Sigmoid colon (tissue), 4 donors: Measurements from ENCODE around the gene GYG1.

Experiments used
- CTCF ChIP-seq, 4 experiments: fragments of 450-650 bp in 3 of 4; fragments of 200-600 bp in 1 of 4; IDR thresholded peaks; one replicate each; pipeline ENCODE4 v1.5.1; 2016 to 2019; ENCODE audit warnings: antibody characterized with exemption in 4 of 4, mild to moderate bottlenecking in 3 of 4, moderate library complexity in 2 of 4
- EP300 ChIP-seq, 4 donors: sonication (generic); formaldehyde crosslinking; IDR thresholded peaks; one replicate each; pipeline ENCODE4 v1.6.1; 2017; ENCODE audit warnings: antibody characterized with exemption in 4 of 4
- POLR2AphosphoS5 ChIP-seq, 4 donors: sonication (generic); formaldehyde crosslinking; IDR thresholded peaks; one replicate each; pipeline ENCODE4 v1.6.1; 2017; ENCODE audit warnings: antibody characterized with exemption in 4 of 4

GRCh38 chr3:149015393-149015792 is 24.1 kb downstream of the GYG1 start:
- TF ChIP-seq POLR2AphosphoS5 (IDR thresholded peaks at IDR 0.05) (no peak), EP300 (IDR thresholded peaks at IDR 0.05) (no peak), CTCF (IDR thresholded peaks at IDR 0.05) (no peak)
